AG09319 (cell line): Measurements from ENCODE around the gene TMCC3.
"Not testable (repeated sequence)": the region's sequence is repeated elsewhere in the genome, so short reads cannot be mapped to it uniquely, and the experiment has no call there.

Experiments used
- DNase-seq: peaks from one replicate; pipeline ENCODE4 v3.0.0-alpha.2; 2010; ENCODE audit warnings: low read depth; ENCODE audit errors: extremely low read depth
- TF ChIP-seq, protein P1 (sequence below): IDR thresholded peaks from 2 replicates; pipeline ENCODE4 v1.5.1; 2011; ENCODE audit warnings: low read depth, mild to moderate bottlenecking, inconsistent platforms, low read length, moderate library complexity

Gene TMCC3

DNA sequence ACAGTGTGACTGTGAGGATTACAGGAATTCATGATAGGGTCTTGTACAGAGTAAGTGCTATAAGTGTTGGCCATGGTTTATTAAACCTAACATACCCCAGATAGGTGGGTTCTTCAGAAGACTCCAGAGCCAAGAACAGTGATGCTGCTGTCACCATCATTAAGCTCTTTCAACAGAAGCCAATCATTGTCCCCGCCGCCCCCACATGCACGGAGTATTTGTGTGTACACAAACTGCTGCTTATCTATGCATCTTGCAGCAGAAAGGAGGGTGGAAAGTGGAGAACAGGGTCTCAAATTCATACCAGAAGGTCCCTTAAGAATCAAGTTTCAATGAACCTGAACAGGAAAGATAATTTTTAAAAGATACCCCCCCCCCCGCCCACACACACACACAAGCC, 51.2 kb downstream of the TMCC3 start:
- DNase-seq, result no peak
- TF ChIP-seq, protein P1, sequence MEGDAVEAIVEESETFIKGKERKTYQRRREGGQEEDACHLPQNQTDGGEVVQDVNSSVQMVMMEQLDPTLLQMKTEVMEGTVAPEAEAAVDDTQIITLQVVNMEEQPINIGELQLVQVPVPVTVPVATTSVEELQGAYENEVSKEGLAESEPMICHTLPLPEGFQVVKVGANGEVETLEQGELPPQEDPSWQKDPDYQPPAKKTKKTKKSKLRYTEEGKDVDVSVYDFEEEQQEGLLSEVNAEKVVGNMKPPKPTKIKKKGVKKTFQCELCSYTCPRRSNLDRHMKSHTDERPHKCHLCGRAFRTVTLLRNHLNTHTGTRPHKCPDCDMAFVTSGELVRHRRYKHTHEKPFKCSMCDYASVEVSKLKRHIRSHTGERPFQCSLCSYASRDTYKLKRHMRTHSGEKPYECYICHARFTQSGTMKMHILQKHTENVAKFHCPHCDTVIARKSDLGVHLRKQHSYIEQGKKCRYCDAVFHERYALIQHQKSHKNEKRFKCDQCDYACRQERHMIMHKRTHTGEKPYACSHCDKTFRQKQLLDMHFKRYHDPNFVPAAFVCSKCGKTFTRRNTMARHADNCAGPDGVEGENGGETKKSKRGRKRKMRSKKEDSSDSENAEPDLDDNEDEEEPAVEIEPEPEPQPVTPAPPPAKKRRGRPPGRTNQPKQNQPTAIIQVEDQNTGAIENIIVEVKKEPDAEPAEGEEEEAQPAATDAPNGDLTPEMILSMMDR, result no peak

DNA sequence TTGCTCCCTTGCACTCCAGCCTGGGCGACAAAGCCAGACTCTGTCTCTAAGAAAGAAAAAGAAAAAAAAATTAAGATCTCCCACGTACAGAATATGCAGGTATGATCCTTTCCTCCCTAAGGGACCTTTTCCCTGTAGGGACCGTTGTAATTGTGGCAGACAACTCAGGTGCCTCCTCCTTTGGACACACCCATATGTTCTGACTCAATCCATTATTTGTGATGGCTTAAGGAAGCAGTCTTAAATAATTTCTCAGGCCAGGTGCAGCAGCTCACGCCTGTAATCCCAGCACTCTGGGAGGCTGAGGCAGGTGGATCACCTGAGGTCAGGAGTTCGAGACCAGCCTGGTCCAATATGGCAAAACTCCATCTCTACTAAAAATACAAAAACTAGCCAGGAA, 53.1 kb downstream of the TMCC3 start:
- DNase-seq, result no peak
- TF ChIP-seq, protein P1, result no peak

DNA sequence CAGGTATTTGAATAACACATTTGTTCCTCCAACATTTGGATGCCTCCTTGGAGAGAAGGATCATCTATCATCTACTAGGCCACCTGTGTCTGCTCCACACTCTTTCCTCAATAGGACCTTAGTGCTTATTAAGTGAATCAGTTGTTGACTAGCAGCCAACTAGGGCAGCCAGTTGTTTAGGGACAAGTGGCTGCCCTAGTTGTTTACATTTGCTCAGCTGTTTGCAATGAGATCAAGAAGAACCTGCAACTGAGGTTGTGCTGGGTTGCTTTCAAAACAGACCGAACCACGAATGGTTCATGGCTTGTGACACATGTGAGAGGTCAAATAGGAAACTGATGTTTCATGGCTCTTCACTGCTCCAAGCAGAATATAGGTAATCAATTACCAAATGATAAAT, 53.8 kb downstream of the TMCC3 start:
- TF ChIP-seq, protein P1, result no peak
- DNase-seq, result no peak

DNA sequence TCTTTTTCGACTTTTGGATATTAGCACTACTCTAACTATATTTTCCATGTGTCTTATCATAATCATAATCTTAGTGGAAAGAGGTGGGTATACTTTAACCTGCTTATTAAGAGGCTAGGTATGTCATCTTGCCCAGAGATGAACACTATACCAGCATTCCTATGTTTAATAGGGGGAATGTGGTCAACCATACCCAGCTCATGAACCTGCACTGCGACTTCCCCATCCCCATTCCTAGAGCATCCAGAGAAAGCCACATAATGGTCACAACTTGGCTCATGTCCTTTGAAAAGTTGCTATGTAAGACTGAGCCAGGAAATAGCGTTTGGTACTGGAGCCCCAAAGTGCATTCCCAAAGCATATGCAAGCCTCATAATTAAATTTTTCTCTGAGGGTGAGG, 55.2 kb downstream of the TMCC3 start:
- TF ChIP-seq, protein P1, result no peak
- DNase-seq, result no peak

DNA sequence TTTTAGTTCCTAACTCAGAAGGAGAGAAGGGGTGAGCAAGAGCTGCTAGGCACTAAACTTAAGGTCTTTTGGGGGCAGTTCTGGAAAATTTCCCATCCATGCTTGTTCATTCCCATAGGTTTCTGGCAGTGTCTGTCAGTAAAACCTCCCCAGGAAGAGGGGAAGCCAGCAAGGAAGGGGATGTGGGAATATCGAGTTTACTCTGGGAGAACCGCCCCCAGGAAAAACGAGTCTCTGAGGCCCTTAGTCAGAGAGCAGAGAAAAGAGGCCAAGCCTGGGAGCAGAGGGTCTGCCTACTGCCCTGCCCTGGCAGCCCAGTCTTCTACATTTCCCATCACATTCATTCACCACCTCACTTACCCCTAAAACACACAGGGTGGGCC, 55.9 kb downstream of the TMCC3 start:
- TF ChIP-seq, protein P1, result no peak
- no peak for DNase-seq

DNA sequence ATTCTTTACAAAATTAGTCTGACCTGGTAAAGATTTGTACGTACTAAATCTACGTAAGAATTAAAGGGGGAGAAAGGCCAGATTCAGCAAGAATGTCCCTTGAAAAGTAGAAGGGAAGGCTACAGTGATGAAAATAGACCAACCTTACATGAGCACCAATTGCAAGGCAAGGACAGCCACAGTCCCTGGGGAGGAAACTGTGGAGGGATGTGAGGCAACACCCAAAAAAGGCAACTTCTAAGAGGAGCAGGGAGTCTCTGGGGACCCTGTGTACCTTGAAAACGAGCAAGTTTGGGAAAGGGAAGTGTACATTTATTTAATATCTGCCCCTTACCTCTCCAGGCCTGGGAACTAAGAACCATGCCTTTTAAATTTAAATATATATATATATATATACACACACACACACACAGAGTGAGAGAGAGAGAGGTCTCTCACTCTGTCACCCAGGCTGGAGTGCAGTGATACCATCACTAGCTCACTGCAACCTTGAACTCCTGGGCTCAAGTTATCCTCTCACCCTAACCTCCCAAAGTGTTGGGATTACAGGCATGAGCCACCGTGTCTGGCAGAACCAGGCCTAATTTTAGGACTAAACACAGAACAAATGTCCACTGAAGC, 56.4 kb downstream of the TMCC3 start:
- TF ChIP-seq, protein P1, result no peak
- no peak for DNase-seq

DNA sequence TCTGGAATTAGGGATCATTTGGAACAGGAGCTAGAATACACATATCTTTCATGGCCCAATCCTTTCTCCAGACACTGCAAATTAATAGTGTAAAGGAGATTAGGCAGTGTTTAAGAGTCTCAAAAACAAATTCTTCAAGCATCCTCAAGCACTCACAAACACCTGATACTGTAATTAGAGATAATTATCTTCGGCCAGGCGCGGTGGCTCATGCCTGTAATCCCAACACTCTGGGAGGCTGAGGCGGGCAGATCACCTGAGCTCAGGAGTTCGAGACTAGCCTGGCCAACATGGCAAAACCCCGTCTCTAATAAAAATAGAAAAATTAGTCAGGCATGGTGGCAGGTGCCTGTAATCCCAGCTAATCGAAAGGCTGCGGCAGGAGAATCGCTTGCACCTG, 57.6 kb downstream of the TMCC3 start:
- not testable (repeated sequence) for DNase-seq

DNA sequence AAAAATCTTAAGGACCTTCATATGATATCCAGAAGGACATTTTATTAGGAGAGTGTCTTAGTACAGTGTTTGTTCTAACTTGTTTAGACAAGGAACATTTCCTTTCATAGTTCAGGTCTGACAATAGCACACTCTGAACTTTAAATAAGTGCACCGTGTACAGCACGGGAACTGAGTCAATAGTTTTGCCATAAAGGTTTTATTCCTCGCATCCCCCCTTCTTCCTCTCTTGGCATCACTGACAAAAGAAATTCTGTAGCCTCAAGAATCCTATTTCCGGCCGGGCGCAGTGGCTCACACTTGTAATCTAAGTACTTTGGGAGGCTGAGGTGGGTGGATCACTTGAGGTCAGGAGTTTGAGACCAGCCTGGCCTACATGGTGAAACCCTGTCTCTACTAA, 58.3 kb downstream of the TMCC3 start:
- no peak for DNase-seq
- TF ChIP-seq, protein P1, result no peak
